Measurements from ENCODE around the gene COL6A2. TPM values are rescaled to one million over a fixed set of nuclear protein-coding genes. Genes with fewer than 3 reads are reported as not detected.

Gene COL6A2
- polyA plus RNA-seq, 1 of the 3 experiments (the other 2 are of a cell fraction) = 108 TPM

DNA sequence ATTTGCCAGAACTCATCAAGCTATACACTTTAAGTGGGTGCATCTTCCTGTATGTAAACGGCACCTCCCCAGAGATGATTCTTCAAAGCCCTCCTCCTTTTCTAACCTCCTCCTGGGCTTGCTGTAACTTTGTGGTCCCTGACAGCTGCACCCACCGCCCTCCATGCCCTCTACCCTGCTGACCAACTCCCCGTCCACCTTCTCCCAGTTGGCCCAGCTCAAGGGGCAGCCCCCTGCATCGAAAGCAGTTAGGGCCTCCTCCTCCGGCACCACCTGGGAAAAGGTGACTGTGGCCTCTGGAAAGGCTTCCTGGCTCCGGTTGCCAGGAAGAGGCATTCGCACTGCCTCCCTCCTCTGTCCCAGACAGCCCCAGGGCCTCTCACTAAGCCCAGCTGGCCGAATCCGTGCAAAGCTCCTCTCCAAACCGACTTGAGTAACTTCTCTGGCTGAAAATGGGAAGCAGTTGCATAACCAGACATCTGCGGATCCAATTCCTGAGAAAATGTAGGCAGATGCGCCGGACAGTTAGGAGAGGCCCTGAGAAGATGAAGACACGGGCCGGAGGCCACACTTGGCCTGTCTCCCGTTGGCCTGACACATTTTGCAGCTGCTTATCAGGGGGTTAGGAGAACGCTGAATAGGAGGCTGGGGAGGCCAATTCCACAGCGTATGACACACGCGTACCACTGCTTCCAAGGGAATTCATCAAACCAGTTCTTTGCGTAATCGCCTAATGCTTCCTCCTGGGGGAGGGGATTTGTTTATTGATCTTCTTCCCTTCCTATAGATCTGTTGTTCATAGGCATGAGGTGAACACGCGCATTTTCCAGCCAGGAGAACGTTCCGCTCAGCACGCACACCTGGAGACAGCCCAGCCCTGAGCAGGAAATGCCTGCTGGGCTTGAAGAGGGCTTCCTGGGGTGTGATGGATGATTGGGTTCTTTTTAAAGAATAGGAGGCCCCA is 48.7 kb upstream of the COL6A2 start:
- CTCF ChIA-PET = no interaction called here
- Histone ChIP-seq H3K4me3 (ENCODE audit: low read depth in 2 of 2, low read length in 1 of 2) (no peak overlapping the region), H3K27ac (ENCODE audit: low read depth in 2 of 2, low read length in 1 of 2) (no peak overlapping the region), H3K36me3 (replicated peaks in 1 of 2; ENCODE audit: control insufficient read depth in 1 of 2, insufficient read depth in 2 of 2, low read length in 1 of 2) (no peaks in the 10 kb centered on the region), H2AFZ (ENCODE audit: low read depth) (no peak overlapping the region), H3K4me2 (no peak overlapping the region), H3K9me3 (no peaks in the 10 kb centered on the region), H3F3A (replicated peaks; ENCODE audit: insufficient read depth) (peaks cover 16% of the 10 kb centered on the region), H4K20me1 (ENCODE audit: insufficient read depth) (no peaks in the 10 kb centered on the region), H3K9me2 (no peaks in the 10 kb centered on the region), H3K27me3 (ENCODE audit: insufficient read depth) (no peaks in the 10 kb centered on the region), H3K4me1 (ENCODE audit: control insufficient read depth in 1 of 2, insufficient read depth in 2 of 2, low read depth in 1 of 2, low read length in 1 of 2) (no peaks in the 10 kb centered on the region; a peak in 1 of 4 replicates), H3K9ac (no peak overlapping the region), H3K79me2 (ENCODE audit: insufficient read depth) (no peaks in the 10 kb centered on the region)
- DNase-seq = no peak
- 84% methylated on average over 27 of the region's 27 CpGs for WGBS (ENCODE audit: low lambda C conversion rate)
- TF ChIP-seq, protein P1, sequence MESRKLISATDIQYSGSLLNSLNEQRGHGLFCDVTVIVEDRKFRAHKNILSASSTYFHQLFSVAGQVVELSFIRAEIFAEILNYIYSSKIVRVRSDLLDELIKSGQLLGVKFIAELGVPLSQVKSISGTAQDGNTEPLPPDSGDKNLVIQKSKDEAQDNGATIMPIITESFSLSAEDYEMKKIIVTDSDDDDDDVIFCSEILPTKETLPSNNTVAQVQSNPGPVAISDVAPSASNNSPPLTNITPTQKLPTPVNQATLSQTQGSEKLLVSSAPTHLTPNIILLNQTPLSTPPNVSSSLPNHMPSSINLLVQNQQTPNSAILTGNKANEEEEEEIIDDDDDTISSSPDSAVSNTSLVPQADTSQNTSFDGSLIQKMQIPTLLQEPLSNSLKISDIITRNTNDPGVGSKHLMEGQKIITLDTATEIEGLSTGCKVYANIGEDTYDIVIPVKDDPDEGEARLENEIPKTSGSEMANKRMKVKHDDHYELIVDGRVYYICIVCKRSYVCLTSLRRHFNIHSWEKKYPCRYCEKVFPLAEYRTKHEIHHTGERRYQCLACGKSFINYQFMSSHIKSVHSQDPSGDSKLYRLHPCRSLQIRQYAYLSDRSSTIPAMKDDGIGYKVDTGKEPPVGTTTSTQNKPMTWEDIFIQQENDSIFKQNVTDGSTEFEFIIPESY (IDR thresholded peaks at IDR 0.05; ENCODE audit: borderline replicate concordance, low read depth) = no peak
- no peak for TF ChIP-seq RFX5 (IDR thresholded peaks at IDR 0.05; ENCODE audit: low read length)
- no peak for TF ChIP-seq FOXJ3 (CRISPR knock-in tag; IDR thresholded peaks at IDR 0.05)
- TF ChIP-seq NFIC (IDR thresholded peaks at IDR 0.05; ENCODE audit: borderline replicate concordance) = no peak
- no peak for TF ChIP-seq GATA2 (CRISPR knock-in tag; IDR thresholded peaks at IDR 0.05)
- no peak for TF ChIP-seq MEF2A (IDR thresholded peaks at IDR 0.05; ENCODE audit: borderline replicate concordance, low read depth)
- TF ChIP-seq, protein P2, sequence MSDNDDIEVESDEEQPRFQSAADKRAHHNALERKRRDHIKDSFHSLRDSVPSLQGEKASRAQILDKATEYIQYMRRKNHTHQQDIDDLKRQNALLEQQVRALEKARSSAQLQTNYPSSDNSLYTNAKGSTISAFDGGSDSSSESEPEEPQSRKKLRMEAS (IDR thresholded peaks at IDR 0.05; ENCODE audit: low read depth) = no peak
- no peak for TF ChIP-seq FOXM1 (IDR thresholded peaks at IDR 0.05; ENCODE audit: low read depth)
- TF ChIP-seq JUND (IDR thresholded peaks at IDR 0.05) = no peak
- no peak for TF ChIP-seq TAF1 (IDR thresholded peaks at IDR 0.05; ENCODE audit: borderline replicate concordance, low read depth, low read length)
- POLR2A ChIA-PET = no interaction called here

DNA sequence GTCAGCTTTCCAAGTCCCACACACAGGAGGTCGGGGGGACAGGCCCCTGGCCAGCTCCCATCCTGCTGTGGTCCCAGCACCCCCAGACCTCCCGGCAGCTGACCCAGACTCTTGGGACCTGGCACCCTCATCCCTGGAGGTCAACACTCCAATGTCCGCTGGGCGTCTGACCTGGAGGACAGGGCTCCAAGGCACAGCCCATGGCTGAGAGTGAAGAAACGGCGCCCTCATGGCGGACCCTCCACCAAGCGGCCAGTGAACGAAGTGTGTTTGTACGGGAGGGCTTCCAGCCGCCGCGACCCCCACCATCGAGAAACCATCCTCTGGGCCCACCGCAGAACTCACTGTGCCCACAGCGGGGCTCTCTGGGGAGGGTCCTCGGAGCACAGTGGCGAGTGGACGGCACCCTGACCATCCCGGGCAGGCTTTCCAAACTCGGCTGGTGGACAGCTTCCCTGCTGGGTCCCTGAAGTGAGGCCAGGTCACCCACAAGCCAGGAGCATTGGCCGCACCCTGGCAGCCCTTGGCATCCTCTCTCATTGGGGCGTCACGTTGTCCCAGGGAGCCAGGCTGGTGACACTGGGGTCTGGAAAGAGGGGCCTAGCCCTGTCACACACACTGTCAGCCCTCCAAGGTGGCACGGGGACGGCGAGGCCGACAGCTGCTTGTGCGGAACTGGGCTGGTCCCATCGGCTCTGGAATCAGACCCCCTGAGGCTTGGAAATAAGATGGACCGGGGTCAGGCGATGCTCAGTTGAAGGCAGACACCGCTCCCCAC is 47.8 kb upstream of the COL6A2 start:
- Histone ChIP-seq H3K9me2 (no peaks in the 10 kb centered on the region), H3K36me3 (replicated peaks in 1 of 2; ENCODE audit: control insufficient read depth in 1 of 2, insufficient read depth in 2 of 2, low read length in 1 of 2) (no peaks in the 10 kb centered on the region), H3K27me3 (ENCODE audit: insufficient read depth) (no peaks in the 10 kb centered on the region), H3K4me1 (ENCODE audit: control insufficient read depth in 1 of 2, insufficient read depth in 2 of 2, low read depth in 1 of 2, low read length in 1 of 2) (no peaks in the 10 kb centered on the region; a peak in 1 of 4 replicates), H3K9ac (no peak overlapping the region), H3K4me3 (ENCODE audit: low read depth in 2 of 2, low read length in 1 of 2) (no peak overlapping the region), H3F3A (replicated peaks; ENCODE audit: insufficient read depth) (peaks cover 13% of the 10 kb centered on the region), H3K4me2 (no peak overlapping the region), H3K79me2 (ENCODE audit: insufficient read depth) (no peaks in the 10 kb centered on the region), H2AFZ (ENCODE audit: low read depth) (no peak overlapping the region), H3K27ac (ENCODE audit: low read depth in 2 of 2, low read length in 1 of 2) (no peak overlapping the region), H3K9me3 (no peaks in the 10 kb centered on the region), H4K20me1 (ENCODE audit: insufficient read depth) (no peaks in the 10 kb centered on the region)
- DNase-seq = no peak
- POLR2A ChIA-PET = no interaction called here
- 69% methylated on average over 7 of the region's 33 CpGs for WGBS (ENCODE audit: low lambda C conversion rate)
- CTCF ChIA-PET = no interaction called here
- TF ChIP-seq, protein P3, sequence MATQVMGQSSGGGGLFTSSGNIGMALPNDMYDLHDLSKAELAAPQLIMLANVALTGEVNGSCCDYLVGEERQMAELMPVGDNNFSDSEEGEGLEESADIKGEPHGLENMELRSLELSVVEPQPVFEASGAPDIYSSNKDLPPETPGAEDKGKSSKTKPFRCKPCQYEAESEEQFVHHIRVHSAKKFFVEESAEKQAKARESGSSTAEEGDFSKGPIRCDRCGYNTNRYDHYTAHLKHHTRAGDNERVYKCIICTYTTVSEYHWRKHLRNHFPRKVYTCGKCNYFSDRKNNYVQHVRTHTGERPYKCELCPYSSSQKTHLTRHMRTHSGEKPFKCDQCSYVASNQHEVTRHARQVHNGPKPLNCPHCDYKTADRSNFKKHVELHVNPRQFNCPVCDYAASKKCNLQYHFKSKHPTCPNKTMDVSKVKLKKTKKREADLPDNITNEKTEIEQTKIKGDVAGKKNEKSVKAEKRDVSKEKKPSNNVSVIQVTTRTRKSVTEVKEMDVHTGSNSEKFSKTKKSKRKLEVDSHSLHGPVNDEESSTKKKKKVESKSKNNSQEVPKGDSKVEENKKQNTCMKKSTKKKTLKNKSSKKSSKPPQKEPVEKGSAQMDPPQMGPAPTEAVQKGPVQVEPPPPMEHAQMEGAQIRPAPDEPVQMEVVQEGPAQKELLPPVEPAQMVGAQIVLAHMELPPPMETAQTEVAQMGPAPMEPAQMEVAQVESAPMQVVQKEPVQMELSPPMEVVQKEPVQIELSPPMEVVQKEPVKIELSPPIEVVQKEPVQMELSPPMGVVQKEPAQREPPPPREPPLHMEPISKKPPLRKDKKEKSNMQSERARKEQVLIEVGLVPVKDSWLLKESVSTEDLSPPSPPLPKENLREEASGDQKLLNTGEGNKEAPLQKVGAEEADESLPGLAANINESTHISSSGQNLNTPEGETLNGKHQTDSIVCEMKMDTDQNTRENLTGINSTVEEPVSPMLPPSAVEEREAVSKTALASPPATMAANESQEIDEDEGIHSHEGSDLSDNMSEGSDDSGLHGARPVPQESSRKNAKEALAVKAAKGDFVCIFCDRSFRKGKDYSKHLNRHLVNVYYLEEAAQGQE (IDR thresholded peaks at IDR 0.05; ENCODE audit: low read depth, low read length) = no peak
- TF ChIP-seq, protein P4, sequence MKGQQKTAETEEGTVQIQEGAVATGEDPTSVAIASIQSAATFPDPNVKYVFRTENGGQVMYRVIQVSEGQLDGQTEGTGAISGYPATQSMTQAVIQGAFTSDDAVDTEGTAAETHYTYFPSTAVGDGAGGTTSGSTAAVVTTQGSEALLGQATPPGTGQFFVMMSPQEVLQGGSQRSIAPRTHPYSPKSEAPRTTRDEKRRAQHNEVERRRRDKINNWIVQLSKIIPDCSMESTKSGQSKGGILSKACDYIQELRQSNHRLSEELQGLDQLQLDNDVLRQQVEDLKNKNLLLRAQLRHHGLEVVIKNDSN (IDR thresholded peaks at IDR 0.05; ENCODE audit: borderline replicate concordance, low read depth) = no peak
- TF ChIP-seq EZH2phosphoT487 (IDR thresholded peaks at IDR 0.05; ENCODE audit: borderline replicate concordance, low read depth) = no peak
- no peak for TF ChIP-seq MXI1 (IDR thresholded peaks at IDR 0.05; ENCODE audit: low read depth, low read length)
- TF ChIP-seq FOXM1 (IDR thresholded peaks at IDR 0.05; ENCODE audit: low read depth) = no peak
- TF ChIP-seq, protein P5, sequence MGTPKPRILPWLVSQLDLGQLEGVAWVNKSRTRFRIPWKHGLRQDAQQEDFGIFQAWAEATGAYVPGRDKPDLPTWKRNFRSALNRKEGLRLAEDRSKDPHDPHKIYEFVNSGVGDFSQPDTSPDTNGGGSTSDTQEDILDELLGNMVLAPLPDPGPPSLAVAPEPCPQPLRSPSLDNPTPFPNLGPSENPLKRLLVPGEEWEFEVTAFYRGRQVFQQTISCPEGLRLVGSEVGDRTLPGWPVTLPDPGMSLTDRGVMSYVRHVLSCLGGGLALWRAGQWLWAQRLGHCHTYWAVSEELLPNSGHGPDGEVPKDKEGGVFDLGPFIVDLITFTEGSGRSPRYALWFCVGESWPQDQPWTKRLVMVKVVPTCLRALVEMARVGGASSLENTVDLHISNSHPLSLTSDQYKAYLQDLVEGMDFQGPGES (IDR thresholded peaks at IDR 0.05; ENCODE audit: low read depth, low read length) = no peak
- TF ChIP-seq FOSL2 (IDR thresholded peaks at IDR 0.05; ENCODE audit: borderline replicate concordance, low read depth) = no peak
- no peak for TF ChIP-seq SIN3A (IDR thresholded peaks at IDR 0.05; ENCODE audit: borderline replicate concordance, low read depth, low read length)

All from SK-N-SH (cell line).